GM12891 (cell line): Measurements from ENCODE around the gene PLPP3.

Experiments used
- DNase-seq: peaks from one replicate; pipeline ENCODE4 v3.0.0; 2011; ENCODE audit warnings: low spot score; ENCODE audit not compliant: insufficient read length
- FAIRE-seq: peaks from 2 replicates; lab custom pipeline; 2011; peaks lifted over from hg19 to GRCh38; lab: Jason Lieb, UNC
- PAX5 ChIP-seq: IDR thresholded peaks from 2 replicates; pipeline ENCODE4 v1.6.1; 2011; ENCODE audit warnings: low read length, moderate library complexity, mild to moderate bottlenecking; ENCODE audit not compliant: insufficient read depth, severe bottlenecking
- POLR2A ChIP-seq: IDR thresholded peaks from 2 replicates; pipeline ENCODE4 v1.6.1; 2011; ENCODE audit warnings: low read depth, low read length, control low read depth
- POLR2AphosphoS5 ChIP-seq: IDR thresholded peaks from 2 replicates; pipeline ENCODE4 v1.6.1; 2011; ENCODE audit warnings: low read depth, low read length, control low read depth
- POU2F2 ChIP-seq: IDR thresholded peaks from 2 replicates; pipeline ENCODE4 v1.6.1; 2011; ENCODE audit warnings: low read depth, mild to moderate bottlenecking, control low read depth, low read length, moderate library complexity
- SPI1 ChIP-seq: IDR thresholded peaks from 2 replicates; pipeline ENCODE4 v1.6.1; 2011; ENCODE audit warnings: low read depth, low read length, control low read depth
- TAF1 ChIP-seq: IDR thresholded peaks from 2 replicates; pipeline ENCODE4 v1.6.1; 2011; ENCODE audit warnings: low read depth, low read length, control low read depth

Gene PLPP3

DNA sequence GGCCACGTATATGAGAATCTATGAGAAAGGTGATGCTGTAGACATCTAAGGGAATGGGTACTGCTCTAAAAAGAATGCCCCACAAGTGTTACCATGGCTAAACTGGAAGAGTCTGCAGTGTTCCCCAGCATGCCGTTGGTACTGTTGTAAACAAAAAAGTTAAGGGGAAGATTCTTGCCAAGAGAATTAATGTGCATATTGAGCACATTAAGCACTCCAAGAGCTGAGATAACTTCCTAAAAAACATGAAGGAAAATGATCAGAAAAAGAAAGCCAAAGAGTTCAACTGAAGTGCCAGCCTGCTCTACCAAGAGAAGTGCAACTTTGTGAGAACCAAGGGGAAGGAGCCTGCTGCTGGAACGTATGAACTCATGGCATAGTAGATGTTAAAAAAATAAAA is 40.8 kb downstream of the PLPP3 start:
- no peak for FAIRE-seq
- TF ChIP-seq POU2F2 (no peak), POLR2AphosphoS5 (no peak), POLR2A (no peak), TAF1 (no peak), SPI1 (no peak), PAX5 (no peak)
- DNase-seq, result no peak

DNA sequence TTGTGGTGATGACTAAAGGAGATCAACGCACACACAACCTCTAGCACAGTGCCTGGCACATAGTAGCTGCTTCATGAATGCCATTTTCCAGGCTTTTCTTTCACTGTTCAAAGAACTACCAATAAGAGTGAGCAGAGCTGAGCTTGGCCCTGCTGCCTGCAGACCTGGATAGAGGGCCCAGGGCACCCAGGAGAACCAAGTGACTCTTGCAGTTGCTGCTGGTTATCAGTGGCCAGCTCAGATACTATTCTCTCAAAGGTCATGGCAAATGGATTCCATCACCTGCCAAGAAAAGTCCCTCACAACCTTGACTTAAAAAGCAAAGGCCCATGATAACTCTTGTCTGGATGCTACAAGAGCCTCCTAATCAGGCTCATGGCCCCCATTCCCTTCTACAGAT is 41.7 kb downstream of the PLPP3 start:
- FAIRE-seq, result no peak
- TF ChIP-seq POLR2AphosphoS5, result no peak
- no peak for TF ChIP-seq POU2F2
- no peak for TF ChIP-seq PAX5
- no peak for TF ChIP-seq POLR2A
- TF ChIP-seq TAF1, result no peak
- TF ChIP-seq SPI1, result no peak
- no peak for DNase-seq

DNA sequence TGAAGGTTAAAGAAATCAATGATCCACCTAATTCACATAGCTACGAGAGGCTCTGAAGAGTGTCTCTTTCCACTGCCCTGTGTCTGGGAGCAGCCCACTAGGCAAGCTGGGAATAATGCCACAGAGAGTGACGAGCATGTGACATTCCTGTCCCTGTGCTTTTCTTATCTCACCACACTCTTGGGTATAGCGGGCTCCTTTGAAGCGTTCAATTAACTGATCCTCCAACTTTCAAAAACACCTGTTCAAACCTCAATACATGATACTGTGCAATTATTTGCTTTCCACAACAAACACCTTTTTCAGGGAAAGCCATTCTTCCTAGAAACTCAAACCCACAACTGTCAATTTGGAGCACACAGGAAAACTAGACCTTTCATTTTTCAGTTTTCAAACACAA is 43.4 kb downstream of the PLPP3 start:
- DNase-seq (no peak), FAIRE-seq (no peak)
- no peak for TF ChIP-seq POU2F2
- TF ChIP-seq POLR2AphosphoS5, result no peak
- no peak for TF ChIP-seq TAF1
- TF ChIP-seq POLR2A, result no peak
- TF ChIP-seq PAX5, result no peak
- no peak for TF ChIP-seq SPI1

GRCh38 chr1:56535362-56535761 is 44.0 kb downstream of the PLPP3 start:
- TF ChIP-seq POU2F2, result no peak
- FAIRE-seq (no peak), DNase-seq (no peak)

DNA sequence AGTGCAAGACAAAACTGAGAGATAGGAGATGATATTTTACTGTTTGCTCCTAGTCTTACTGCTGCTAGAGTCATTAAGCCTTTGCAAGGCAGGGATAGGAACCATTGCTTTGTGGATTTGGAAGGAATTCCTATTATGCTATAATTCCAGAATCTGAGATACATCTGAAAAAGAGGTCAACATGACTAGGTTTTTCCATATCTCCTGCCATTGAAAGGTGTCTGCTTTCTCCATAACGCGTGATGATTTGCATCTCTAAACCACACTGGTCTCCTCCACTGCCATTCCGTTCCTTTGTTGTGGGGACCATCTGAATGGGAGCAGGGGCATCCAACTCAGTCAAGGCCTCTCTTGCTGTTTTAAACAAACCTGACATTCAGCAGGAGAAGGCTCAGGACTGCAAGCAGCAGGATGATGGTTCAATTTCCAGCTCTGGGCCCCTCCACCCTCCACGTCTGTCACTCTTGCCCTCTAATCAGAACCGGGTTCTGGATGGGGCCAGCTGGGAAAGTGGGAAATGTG is 45.2 kb downstream of the PLPP3 start:
- FAIRE-seq (no peak), DNase-seq (no peak)
- TF ChIP-seq TAF1, result no peak
- TF ChIP-seq POLR2AphosphoS5, result no peak
- no peak for TF ChIP-seq SPI1
- TF ChIP-seq POLR2A, result no peak
- no peak for TF ChIP-seq PAX5
- no peak for TF ChIP-seq POU2F2

GRCh38 chr1:56533621-56534020 is 45.7 kb downstream of the PLPP3 start:
- FAIRE-seq (peak; percentile 74), DNase-seq (no peak)
- TF ChIP-seq SPI1, result no peak
- TF ChIP-seq TAF1, result no peak
- TF ChIP-seq PAX5, result no peak
- no peak for TF ChIP-seq POLR2AphosphoS5
- TF ChIP-seq POU2F2, result no peak
- TF ChIP-seq POLR2A, result no peak

GRCh38 chr1:56533197-56533596 is 46.2 kb downstream of the PLPP3 start:
- TF ChIP-seq POLR2AphosphoS5, result no peak
- TF ChIP-seq SPI1, result no peak
- TF ChIP-seq TAF1, result no peak
- no peak for TF ChIP-seq POU2F2
- DNase-seq, result no peak
- peak; percentile 9 for FAIRE-seq

DNA sequence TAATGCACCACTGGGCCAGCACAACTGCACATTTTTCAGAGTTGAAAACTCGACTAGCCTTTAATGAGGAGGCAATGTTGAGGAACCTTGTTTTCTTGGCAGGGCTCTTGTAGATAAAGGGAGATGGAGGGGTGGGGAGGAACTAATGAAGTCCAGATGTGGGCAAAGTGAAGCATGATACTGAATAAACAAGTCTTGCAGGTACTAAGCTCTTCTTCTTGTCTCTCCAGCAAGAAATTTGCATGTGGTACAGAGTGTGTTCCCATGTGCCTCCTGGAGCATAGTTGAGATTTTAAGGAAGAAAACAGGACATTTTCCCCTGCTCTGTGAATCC is 47.0 kb downstream of the PLPP3 start:
- TF ChIP-seq POLR2AphosphoS5 (no peak), PAX5 (no peak), TAF1 (no peak), SPI1 (no peak), POLR2A (no peak), POU2F2 (no peak)
- FAIRE-seq, result no peak
- DNase-seq, result no peak

DNA sequence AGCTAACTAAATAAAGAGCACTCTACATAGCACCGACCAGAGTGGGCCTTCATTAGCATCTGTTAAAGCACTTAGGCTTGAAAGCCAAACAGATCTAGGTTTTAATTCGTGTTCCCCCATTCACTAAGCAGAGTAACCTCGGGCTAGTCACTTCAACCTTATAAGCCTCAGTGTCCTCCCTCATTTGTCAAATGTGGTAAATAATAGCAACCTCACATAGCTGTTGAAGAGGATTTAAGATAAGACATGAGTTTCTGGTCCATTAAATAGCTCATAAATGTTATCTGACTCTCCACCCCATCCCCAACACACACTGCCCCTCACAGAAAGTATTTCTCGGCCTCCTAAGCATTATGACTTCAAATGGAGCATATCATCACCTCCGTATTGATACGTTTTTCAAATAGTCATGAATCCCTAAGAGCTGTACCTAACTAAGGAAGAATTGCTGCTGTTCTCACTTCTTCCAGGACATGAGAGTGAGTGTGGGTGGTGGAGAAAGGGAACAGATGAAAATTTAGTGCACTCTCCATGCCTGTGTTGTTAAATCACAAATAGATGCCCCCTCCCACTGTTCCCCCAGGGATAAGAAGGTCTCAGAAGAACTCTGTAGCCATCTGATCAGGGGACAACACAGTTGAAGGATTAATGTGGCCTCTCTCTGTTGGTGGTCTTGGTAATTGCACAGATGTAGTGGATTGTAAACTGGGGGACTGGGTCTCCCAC is 47.6 kb downstream of the PLPP3 start:
- FAIRE-seq (no peak), DNase-seq (no peak)
- no peak for TF ChIP-seq PAX5
- TF ChIP-seq POLR2A, result no peak
- no peak for TF ChIP-seq POLR2AphosphoS5
- TF ChIP-seq POU2F2, result no peak
- no peak for TF ChIP-seq SPI1
- TF ChIP-seq TAF1, result no peak

GRCh38 chr1:56529801-56530200 is 49.6 kb downstream of the PLPP3 start:
- DNase-seq (no peak), FAIRE-seq (no peak)
- TF ChIP-seq POU2F2 (no peak), POLR2A (no peak), POLR2AphosphoS5 (no peak), TAF1 (no peak), PAX5 (no peak), SPI1 (no peak)

GRCh38 chr1:56527548-56528302 is 51.6 kb downstream of the PLPP3 start:
- DNase-seq (no peak), FAIRE-seq (no peak)

More at GRCh38 chr1:56527548-56528302, 51.6 kb downstream of the PLPP3 start:
- TF ChIP-seq PAX5, result no peak
- TF ChIP-seq TAF1, result no peak
- TF ChIP-seq POLR2AphosphoS5, result no peak
- no peak for TF ChIP-seq SPI1
- no peak for TF ChIP-seq POLR2A
- TF ChIP-seq POU2F2, result no peak
